ENCODE measurements around the gene TNFRSF1B. TPM values are rescaled to one million over a fixed set of nuclear protein-coding genes. Genes with fewer than 3 reads are reported as not detected.
"Not testable (repeated sequence)": the region's sequence is repeated elsewhere in the genome, so short reads cannot be mapped to it uniquely, and the experiment has no call there.

Gene TNFRSF1B
- total RNA-seq, 1 experiment from 2014 or later: 0.92 TPM

DNA sequence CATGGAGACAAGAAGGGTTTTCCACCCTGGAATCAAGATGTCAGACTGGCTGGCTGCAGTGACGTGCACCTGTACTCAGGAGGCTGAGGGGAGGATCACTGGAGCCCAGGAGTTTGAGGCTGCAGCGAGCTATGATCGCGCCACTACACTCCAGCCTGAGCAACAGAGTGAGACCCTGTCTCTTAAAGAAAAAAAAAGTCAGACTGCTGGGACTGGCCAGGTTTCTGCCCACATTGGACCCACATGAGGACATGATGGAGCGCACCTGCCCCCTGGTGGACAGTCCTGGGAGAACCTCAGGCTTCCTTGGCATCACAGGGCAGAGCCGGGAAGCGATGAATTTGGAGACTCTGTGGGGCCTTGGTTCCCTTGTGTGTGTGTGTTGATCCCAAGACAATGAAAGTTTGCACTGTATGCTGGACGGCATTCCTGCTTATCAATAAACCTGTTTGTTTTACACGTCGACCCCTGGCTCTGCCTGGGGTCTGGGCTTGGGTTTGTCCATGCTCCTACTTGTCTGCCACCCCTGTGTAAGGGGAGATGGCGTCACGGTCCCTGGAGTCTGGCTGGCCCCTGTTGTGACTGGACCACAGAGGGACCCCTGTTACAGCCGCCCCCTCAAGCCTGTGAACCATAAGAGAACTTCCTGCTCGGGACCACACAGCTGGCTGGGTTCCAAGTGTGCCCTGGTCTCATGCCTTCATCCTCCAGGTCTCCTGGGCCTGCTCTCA lies 42.1 kb downstream of the TNFRSF1B start:
- DNase-seq (ENCODE audit: extremely low read depth, low read depth): peak; percentile 73

DNA sequence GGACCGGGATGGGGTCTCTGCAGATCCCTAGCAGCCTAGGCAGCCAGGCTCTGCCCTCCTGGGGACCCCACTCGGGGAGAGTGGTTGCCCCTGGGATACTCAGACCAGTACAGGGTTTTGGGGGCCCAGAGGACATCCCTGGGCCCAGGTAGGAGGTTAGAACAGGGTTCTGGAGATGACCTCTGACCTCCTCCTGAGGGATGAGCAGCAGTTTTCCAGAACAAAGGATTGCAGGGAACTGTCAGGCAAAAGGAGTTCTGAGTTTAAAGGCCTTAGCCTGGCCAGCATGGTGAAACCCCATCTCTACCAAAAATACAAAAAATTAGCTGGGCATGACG lies 42.7 kb downstream of the TNFRSF1B start:
- no peak for DNase-seq (ENCODE audit: extremely low read depth, low read depth)

DNA sequence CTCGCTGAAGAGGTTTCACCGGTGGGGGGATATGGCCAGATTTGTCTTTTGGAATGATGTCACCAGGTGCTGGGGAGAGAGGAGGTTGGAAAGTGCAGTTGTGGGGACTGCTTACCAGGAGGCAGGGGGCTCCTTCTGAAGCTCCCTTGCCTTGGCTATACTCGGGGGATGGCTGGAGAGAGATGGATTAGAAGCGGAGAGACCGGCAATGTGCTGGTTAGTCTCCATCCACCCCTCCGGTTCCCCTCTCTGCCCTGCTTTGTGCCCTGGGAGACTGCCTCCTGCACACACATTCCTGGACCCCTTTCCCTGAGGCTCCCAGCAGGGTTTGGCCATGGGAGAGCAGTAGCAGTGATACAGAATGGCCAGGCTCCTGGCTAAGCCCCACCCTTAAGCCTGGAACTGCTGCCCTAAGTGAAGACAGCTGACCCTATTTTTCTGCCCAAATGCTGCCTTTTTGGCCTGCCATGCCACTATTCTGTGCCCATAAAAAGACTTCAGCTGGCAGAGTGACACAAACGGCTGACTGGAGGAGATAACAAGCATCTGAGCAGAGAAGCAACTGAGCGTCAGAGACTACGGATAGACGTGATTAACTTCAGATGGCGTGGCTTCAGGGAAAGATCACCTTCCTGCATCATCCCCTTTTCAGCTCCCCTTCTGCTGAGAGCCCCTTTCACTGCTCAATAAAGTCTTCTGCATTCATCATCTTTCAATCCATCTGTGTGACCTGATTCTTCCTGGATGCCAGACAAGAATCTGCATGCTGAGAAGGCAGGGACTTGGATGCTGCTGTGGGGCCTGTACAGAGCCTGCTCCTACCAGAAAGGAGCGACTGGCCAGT lies 48.5 kb downstream of the TNFRSF1B start:
- no peak for DNase-seq (ENCODE audit: extremely low read depth, low read depth)

DNA sequence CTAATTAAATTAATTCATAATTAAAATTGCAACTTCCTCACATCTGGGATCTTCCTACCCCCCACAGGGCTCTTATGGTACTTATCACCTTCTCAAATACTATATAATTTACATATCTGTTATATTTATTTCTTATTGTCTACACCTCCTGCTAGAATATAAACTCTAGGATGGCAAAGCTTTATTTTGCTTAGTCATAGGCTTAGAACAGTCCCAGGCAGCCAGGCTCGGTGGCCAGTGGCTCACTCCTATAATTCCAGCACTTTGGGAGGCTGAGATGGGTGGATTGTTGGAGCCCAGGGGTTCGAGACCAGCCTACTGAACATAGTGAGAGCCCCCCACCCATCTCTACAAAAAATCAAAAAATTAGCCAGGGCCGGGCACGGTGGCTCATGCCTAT lies 53.0 kb downstream of the TNFRSF1B start:
- no peak for DNase-seq (ENCODE audit: extremely low read depth, low read depth)

DNA sequence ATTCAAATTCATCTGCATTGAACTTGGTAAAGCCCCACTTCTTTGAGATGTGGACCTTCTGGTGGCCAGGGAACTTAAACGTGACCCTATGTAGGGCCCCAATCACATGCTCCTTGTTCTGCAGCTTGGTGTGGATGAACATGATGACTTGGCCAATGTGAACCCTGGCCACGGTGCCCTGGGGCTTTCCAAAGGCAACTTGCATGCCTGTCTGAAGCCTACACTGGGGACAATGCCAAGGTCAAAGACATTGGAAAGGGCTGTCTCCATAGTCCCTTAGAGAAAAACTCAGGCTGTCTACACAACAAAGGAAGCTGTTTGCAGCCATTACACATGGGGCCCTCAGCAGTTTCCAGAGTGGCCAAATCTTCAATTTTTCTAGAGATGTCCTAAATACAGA lies 54.1 kb downstream of the TNFRSF1B start:
- DNase-seq (ENCODE audit: extremely low read depth, low read depth): no peak

DNA sequence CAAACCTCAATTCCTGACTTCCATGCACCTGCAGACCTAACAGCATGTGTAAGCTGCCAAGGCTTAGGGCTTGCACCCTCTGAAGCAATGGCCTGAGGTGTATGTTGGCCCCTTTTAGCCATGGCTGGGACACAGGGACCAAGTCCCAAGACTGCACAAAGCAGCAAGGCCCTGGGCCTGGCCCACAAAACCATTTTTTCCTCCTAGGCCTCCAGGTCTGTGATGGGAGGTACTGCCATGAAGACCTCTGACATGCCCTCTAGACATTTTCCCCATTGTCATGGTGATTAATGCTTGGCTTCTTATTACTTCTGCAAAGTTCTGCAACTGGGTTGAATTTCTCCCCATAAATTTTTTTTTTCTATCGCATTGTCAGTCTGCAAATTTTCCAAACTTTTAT lies 55.9 kb downstream of the TNFRSF1B start:
- DNase-seq (ENCODE audit: extremely low read depth, low read depth): not testable (repeated sequence)

DNA sequence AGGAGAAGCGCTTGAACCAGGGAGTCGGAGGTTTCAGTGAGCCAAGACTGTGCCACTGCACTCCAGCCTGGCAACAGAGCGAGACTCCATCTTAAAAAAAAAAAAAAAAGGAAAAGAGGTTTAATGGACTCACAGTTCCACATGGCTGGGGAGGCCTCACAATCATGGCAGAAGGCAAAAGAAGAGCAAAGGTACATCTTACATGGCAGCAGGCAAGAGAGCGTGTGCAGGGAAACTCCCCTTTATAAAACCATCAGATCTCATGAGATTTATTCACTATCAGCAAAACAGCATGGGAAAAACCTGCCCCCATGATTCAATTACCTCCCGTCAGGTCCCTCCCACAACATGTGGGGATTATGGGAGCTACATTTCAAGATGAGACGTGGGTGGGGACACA lies 57.3 kb downstream of the TNFRSF1B start:
- not testable (repeated sequence) for DNase-seq (ENCODE audit: extremely low read depth, low read depth)

DNA sequence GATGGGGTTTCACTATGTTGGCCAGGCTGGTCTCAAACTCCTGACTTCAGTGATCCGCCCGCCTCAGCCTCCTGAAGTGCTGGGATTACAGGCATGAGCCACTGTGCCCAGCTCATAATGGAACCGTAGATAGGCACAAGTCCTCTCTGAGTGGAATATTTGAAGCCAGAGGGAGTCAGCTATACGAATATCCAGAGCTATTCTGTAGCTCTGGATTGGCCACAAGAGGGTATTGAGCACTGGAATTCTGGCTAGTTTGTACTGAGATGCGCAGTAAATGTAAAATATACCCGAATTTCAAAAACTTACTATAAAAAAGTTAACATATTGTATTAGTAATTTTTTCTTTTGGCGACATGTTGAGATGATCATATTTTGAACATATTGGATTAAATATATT lies 62.2 kb downstream of the TNFRSF1B start:
- DNase-seq (ENCODE audit: extremely low read depth, low read depth): no peak

DNA sequence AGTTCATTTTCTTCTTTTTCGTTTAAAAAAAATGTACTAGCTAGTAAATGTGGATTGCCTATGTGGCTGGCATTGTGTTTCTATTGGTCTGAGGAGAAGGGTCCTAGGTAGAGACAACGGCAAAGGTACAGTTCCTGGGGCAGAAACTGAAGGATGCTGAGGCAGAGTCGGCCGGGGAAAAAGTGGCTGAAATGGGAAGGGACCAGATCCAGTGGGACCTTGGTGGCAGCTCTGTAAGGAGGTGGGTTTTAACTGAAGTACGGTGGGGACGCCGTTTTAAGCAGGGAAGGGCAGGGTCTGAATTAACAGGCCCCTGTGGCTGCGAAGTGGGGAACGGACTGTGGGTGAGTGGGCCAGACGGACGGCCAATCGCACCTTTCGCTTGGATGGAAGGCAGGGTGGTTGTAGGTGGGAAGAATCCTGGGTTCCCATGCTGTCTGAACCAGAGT lies 62.6 kb downstream of the TNFRSF1B start:
- DNase-seq (ENCODE audit: extremely low read depth, low read depth): no peak

DNA sequence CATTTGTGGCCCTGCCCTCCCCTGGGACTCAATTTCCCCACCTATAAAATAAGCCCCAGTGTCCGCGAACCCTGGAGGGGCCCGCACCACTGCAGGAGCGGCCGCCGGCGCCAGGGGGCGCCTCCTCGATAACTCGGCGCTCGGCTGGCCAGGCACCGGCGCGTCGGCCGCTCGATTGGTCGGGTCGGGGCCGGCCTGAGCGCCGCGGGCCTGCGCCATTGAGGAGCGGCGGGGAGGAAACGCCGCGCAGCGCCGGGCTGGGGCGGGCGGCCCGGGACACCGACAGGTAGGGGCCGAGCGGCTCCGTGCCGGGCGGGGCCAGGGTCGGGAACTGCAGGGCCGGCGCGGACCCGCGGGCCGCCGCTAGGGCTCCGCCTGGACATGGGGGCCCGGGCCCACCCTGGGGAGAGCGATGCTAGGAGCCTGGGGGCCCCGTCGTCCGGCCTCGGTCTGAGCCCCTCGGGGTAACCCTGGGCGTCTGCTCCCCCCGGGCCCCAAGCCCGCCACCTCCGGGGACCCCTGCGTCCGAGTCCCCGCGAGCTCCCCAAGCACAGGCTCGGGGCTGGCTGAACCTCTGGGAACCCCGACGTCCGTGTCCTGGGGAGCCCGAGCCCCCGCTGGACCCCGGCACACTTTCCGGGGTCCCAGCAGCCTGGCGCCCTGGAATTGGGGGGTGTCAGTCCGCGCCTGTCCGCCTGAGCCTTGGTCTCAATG lies 63.2 kb downstream of the TNFRSF1B start, which contains the start of gene VPS13D:
Gene VPS13D, plus strand, starts transcription at position 196 of the 714 bp plus-strand sequence. CDS start 4,237 bp downstream, outside the sequence.
- DNase-seq (ENCODE audit: extremely low read depth, low read depth): peak; percentile 61

DNA sequence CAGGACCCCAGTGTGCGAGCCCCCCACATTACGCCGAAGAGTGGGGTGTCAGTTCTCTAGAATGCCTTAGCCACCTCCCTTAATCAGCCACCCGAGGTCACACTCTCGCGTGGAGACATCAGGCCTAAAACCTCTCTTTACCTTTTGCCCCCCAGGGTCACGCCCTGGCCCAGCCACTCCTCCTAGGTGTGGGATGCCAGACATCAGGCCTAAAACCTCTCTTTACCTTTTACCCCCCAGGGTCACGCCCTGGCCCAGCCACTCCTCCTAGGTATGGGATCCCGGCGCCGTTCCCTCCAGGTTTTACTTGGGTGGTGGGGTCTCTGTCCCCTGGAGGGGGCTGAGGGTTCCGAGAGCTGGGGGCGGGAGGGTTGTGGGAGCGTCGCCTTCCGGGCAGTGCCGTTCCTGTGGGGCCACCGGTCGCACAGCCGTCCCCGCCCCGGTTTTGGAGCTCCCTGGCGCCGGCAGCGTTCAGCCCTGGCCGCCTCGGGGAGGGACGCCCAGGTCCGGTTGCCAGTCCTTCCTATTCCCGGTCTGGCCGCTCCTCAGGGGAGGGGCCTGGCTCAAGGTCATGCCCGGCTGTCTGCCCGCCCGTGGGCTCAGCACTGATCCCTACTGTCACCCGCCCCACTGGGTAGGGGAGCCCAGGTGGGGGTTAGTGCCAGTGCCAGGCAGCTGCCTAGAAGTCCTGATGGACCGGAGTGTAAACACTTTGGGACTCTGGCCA lies 63.9 kb downstream of the TNFRSF1B start:
- DNase-seq (ENCODE audit: extremely low read depth, low read depth): peak; percentile 9

DNA sequence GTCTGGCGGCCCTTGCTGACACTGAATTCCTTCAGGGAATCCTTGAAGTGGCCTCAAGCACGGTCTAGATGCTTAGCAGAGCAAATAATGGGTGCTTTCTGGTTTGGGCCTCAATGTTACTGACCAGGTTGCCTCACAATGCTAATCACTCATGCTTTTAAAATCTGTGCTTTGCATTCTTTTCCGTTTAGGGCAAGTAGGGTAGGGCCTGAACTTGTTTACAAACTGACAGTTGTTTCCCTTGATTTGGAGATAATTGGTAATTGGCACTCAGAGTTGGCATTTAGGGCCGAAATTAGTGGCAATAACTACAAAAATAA lies 64.4 kb downstream of the TNFRSF1B start:
- no peak for DNase-seq (ENCODE audit: extremely low read depth, low read depth)

DNA sequence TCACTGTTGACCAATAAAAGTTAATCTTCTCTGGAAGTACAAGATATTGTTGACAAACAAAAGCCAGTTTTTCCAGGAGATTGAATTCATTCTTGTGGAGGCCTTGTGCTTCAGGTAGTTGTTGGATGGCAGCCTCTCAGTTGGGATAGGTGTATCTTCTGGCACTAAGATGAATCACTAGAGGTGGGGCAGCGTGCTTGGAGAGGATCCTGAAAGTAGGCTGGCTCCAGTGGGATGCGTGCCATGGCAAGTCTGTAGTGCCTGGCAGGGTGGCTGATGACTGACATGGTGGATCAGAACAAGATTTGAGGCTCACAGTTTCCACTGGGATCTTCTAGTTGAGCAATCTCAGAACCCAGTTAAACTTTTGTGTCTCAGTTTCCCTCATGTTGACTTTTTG lies 65.4 kb downstream of the TNFRSF1B start:
- no peak for DNase-seq (ENCODE audit: extremely low read depth, low read depth)

DNA sequence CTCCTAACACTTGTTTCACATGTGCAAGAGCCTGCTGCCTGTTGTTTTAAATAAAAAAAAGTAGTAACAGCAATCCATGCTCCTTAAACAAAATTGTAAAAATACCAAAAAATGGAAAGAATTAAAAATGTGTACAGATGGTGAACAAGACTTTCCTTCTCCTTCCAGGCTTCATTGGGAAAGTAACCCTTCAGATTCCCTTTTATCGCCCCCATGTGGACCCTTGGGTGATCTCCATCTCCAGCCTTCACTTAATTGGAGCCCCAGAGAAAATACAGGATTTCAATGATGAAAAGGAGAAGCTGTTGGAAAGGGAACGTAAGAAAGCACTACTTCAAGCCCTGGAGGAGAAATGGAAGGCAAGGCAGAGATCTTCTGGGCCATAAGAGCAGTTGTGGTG lies 77.3 kb downstream of the TNFRSF1B start:
- no peak for DNase-seq (ENCODE audit: extremely low read depth, low read depth)

DNA sequence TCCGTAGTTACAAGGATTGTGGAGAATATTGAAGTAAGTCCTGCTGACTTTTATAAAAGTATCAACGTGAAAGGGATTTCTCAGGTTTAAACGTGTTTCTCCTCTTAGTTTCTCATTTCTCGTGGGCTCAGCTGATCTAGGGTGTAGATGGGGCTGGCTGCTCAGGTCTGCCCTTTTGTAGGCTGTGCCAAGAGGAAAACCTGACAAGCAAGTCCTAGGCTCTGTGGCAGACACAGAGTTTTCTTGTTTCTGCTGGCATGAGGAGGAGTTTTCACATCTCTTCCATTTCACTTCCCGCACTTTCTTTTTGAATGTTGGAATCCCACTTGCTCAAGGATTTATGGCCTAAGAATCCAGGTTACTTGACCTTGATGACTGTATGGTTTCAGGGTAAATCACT lies 77.8 kb downstream of the TNFRSF1B start:
- no peak for DNase-seq (ENCODE audit: extremely low read depth, low read depth)

DNA sequence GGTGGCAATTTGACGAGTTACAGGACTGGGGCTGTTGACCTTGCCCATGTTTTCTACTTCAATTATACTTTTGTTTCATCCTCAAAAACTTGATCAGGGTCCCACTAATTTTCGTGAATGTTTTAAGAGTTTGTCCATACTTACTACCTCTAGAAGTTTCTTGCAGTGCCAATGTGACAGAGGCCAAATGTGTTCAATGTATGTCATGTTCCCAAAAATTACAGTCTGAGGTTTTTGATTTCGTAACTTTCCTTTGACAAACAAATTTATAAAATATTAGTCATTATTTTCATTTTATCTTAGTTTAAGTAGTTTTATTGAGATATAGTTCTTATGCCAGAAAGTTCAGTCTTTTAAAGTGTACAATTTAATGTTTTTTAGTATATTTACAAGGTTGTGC lies 78.3 kb downstream of the TNFRSF1B start:
- DNase-seq (ENCODE audit: extremely low read depth, low read depth): no peak

DNA sequence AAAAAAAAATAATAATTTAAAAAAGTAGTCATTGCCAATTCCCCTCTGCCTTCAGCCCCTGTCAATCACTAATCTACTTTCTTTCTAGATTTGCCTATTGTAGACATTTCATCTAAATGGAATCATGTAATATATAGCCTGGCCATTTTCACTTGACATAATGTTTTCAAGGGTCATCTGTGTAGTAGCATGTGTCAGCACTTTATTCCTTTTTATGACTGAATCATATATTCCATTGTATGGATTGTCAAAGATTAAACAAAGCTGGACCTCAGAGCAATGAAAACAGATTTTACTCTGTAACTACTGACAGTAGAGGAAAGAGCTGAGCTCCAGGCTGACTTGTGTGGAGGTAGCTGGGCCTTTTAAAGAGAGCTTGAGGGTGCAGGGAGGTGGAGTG lies 78.9 kb downstream of the TNFRSF1B start:
- no peak for DNase-seq (ENCODE audit: extremely low read depth, low read depth)

DNA sequence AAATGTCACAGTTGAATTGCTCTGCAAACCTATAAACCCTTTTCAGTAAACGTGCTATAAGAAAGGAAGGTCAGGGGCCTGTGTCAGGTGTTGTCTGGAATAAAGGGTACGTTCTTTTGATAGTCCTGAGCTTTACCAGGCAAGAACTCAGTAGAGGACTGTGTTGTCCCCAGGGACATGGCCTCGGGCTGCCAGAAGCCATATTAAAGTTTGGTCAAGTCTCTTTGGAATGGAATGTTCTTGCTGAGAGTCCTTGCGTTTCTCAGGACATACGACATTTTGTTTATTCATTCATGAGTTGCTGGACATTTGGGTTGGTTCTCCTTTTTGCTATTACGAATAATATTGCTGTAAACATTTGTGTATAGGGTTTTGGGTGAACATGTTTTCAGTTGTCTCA lies 79.8 kb downstream of the TNFRSF1B start:
- DNase-seq (ENCODE audit: extremely low read depth, low read depth): no peak

DNA sequence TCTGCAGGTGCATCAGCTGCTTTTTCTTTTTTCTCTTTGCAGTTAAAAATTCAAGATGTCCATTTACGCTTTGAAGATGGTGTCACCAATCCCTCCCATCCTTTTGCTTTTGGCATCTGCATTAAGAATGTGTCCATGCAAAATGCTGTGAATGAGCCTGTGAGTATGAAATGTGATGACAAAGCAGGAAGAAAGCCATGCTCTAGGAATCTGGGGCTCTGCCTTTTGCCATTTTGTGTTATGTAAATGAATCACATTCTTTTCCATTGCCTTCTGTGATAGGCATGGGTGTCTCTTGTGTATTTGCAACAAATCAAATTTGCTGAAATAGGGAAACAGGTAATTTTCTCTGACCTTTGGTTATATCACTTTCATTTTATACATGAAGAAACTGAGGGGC lies 82.4 kb downstream of the TNFRSF1B start:
- no peak for DNase-seq (ENCODE audit: extremely low read depth, low read depth)

DNA sequence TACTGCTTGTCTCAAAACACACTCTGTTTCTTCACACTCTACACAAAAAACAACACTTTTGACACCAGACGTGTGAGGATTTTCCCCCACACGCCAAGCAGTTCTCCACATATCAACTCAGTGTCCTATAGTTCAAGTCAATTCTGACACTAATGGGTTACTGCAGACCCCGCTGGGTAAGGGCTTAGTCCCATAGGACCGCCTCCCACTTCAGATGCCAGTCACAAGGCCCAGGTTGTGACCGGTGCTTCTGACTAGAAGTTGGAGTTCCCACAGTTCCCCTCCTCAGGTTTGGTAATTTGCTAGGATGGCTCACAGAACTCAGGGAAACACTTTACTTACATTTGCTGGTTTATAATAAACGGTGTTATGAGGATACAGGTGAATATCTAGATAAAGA lies 83.0 kb downstream of the TNFRSF1B start:
- DNase-seq (ENCODE audit: extremely low read depth, low read depth): no peak

DNA sequence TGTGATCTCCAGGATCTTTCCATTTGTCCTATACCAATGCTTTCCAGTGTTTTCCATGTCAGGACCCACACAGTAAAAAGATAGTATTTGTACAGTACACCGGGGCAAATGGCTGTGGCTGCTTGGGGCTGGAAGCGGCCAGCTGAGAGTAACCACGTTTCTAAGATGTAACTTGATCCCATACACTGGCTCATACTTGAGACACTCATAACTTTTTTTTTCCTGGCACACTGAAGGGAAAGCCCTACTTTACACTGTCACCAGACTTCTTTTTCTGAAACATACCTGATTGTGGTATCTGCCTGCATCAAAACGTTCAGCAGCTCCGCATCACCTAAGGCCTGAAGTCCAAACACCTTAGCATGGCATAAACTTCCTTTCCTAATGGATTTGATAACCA lies 84.7 kb downstream of the TNFRSF1B start:
- DNase-seq (ENCODE audit: extremely low read depth, low read depth): no peak
